ENCODE data around the gene ARL15.

GRCh38 chr5:53834500-53834899, 475.9 kb downstream of the ARL15 start:
- TF ChIP-seq CTCF (IDR thresholded peaks at IDR 0.05) (no peak), POLR2AphosphoS5 (IDR thresholded peaks at IDR 0.05) (no peak)
